ENCODE measurements around the gene FOXP1.

The FOXP1 gene

GRCh38 chr3:71264840-71265239 is 318.7 kb downstream of the FOXP1 start:
- DNase-seq (ENCODE audit: low read depth in 2 of 2), result no peak

GRCh38 chr3:71262364-71263265 is 320.9 kb downstream of the FOXP1 start:
- DNase-seq (ENCODE audit: low read depth in 2 of 2), result no peak

GRCh38 chr3:71260782-71261181 is 322.7 kb downstream of the FOXP1 start:
- DNase-seq (ENCODE audit: low read depth in 2 of 2), result no peak

GRCh38 chr3:71258526-71258925 is 325.0 kb downstream of the FOXP1 start:
- DNase-seq (ENCODE audit: low read depth in 2 of 2), result no peak

- no peak for DNase-seq (ENCODE audit: low read depth in 2 of 2)
These were observed 325.4 kb downstream of the FOXP1 start for GRCh38 chr3:71258116-71258515.

- DNase-seq (ENCODE audit: low read depth in 2 of 2), result no peak
These were observed 328.0 kb downstream of the FOXP1 start for GRCh38 chr3:71255498-71255897.

GRCh38 chr3:71254281-71255057 is 329.1 kb downstream of the FOXP1 start:
- no peak for DNase-seq (ENCODE audit: low read depth in 2 of 2)

- DNase-seq (ENCODE audit: low read depth in 2 of 2), result no peak
These were observed 330.4 kb downstream of the FOXP1 start for GRCh38 chr3:71253169-71253568.

- DNase-seq (ENCODE audit: low read depth in 2 of 2), result no peak
These were observed 331.1 kb downstream of the FOXP1 start for GRCh38 chr3:71252466-71252865.

GRCh38 chr3:71251156-71251775 is 332.3 kb downstream of the FOXP1 start:
- DNase-seq (ENCODE audit: low read depth in 2 of 2), result no peak

GRCh38 chr3:71250026-71250425 is 333.5 kb downstream of the FOXP1 start:
- DNase-seq (ENCODE audit: low read depth in 2 of 2), result no peak

GRCh38 chr3:71247958-71248335 is 335.6 kb downstream of the FOXP1 start:
- no peak for DNase-seq (ENCODE audit: low read depth in 2 of 2)

- no peak for DNase-seq (ENCODE audit: low read depth in 2 of 2)
These were observed 336.1 kb downstream of the FOXP1 start for GRCh38 chr3:71247221-71247957.

- no peak for DNase-seq (ENCODE audit: low read depth in 2 of 2)
These were observed 337.3 kb downstream of the FOXP1 start for GRCh38 chr3:71245971-71246880.

- no peak for DNase-seq (ENCODE audit: low read depth in 2 of 2)
These were observed 338.6 kb downstream of the FOXP1 start for GRCh38 chr3:71244826-71245488.

GRCh38 chr3:71244153-71244825 is 339.2 kb downstream of the FOXP1 start:
- no peak for DNase-seq (ENCODE audit: low read depth in 2 of 2)

GRCh38 chr3:71243229-71243628 is 340.3 kb downstream of the FOXP1 start:
- no peak for DNase-seq (ENCODE audit: low read depth in 2 of 2)

- no peak for DNase-seq (ENCODE audit: low read depth in 2 of 2)
These were observed 341.5 kb downstream of the FOXP1 start for GRCh38 chr3:71241981-71242560.

- no peak for DNase-seq (ENCODE audit: low read depth in 2 of 2)
These were observed 342.2 kb downstream of the FOXP1 start for GRCh38 chr3:71241246-71241901.
